ENCODE results near the gene STK39.

GRCh38 chr2:168008646-168009195 is 238.7 kb downstream of the STK39 start:
- TF ChIP-seq CTCF (IDR thresholded peaks at IDR 0.05) (no peak), EZH2 (IDR thresholded peaks at IDR 0.05; ENCODE audit: borderline replicate concordance, insufficient read depth, low read depth, low read length, poor library complexity, severe bottlenecking) (no peak)

Data from B cell (primary cell).